HepG2 (cell line): ENCODE results near the gene WDR43. TPM values are rescaled to one million over a fixed set of nuclear protein-coding genes. Genes with fewer than 3 reads are reported as not detected.

Source experiments
- ATAC-seq: fragments of 200-7000 bp; cut with Tn5 transposase; 3 replicates; pipeline ENCODE4 v1.9.1; 2020; ENCODE audit warnings: mild to moderate bottlenecking, moderate library complexity
- BruUV-seq: library from RNA; stranded (reverse); fragments of 400-500 nt; replicated peaks from 2 replicates; lab custom pipeline; 2021; lab: Mats Ljungman, UMichigan
- CTCF ChIA-PET: fragments of 300-600 bp; formaldehyde crosslinking; extraction: SDS; loops from one replicate; lab custom pipeline; 2021; ENCODE audit warnings: low total read pairs, inconsistent platforms, low intra/inter-chr PET ratio; lab: Yijun Ruan, JAX
- POLR2A ChIA-PET: fragments of 350-600 bp; sonication (Branson Sonifier 250); formaldehyde crosslinking; loops from one replicate; lab custom pipeline; 2020; ENCODE audit warnings: antibody characterized with exemption, inconsistent platforms; lab: Yijun Ruan, JAX
- DNase-seq: peaks from one replicate; pipeline ENCODE4 v3.0.0-alpha.2; 2015; ENCODE audit warnings: low spot score
- FAIRE-seq: peaks from 3 replicates; lab custom pipeline; 2011; peaks lifted over from hg19 to GRCh38; lab: Jason Lieb, UNC
- H2AFZ ChIP-seq: one replicate; pipeline ENCODE4 v1.6.1; 2011; ENCODE audit warnings: low read length, inconsistent platforms
- H3K27ac ChIP-seq: fragments of 300-600 bp; 3 replicates; pipeline ENCODE4 v1.8.0; 2011; ENCODE audit warnings: mixed run types, mild to moderate bottlenecking, mixed read lengths, low read length, inconsistent platforms; ENCODE audit not compliant: insufficient read depth; ENCODE audit errors: extremely low read length
- H3K27me3 ChIP-seq, 2 experiments: fragments of 200-600 bp in 1 of 2; 2 replicates in 1 of 2; 3 replicates in 1 of 2; pipeline versions ENCODE4 v1.6.0 to v1.8.0; 2011; ENCODE audit warnings: low read length in 2 of 2, mild to moderate bottlenecking in 2 of 2, moderate library complexity in 2 of 2, inconsistent platforms in 1 of 2; ENCODE audit not compliant: insufficient read depth in 2 of 2, control insufficient read depth in 1 of 2
- H3K36me3 ChIP-seq, 2 experiments: fragments of 200-600 bp in 1 of 2; replicated peaks in 1 of 2; 2 replicates in 1 of 2; 3 replicates in 1 of 2; pipeline versions ENCODE4 v1.5.1 to v1.8.0; 2011; ENCODE audit warnings: low read length in 2 of 2, inconsistent platforms in 1 of 2; ENCODE audit not compliant: insufficient read depth in 2 of 2, control insufficient read depth in 1 of 2
- H3K4me1 ChIP-seq: 2 replicates; pipeline ENCODE4 v1.5.1; 2012; ENCODE audit warnings: low read length, inconsistent platforms; ENCODE audit not compliant: insufficient read depth
- H3K4me2 ChIP-seq: 2 replicates; pipeline ENCODE4 v1.6.0; 2011; ENCODE audit warnings: low read depth, low read length, inconsistent platforms
- H3K4me3 ChIP-seq, 3 experiments: fragments of 200-600 bp in 1 of 3; sonication (generic), shearing (Covaris generic) in 1 of 3; replicated peaks in 1 of 3; 2 replicates each; pipeline ENCODE4 v1.5.1; 2011 to 2016; ENCODE audit warnings: low read length in 3 of 3, inconsistent platforms in 2 of 3, low read depth in 2 of 3, mild to moderate bottlenecking in 2 of 3, control low read depth in 1 of 3, mixed read lengths in 1 of 3; ENCODE audit not compliant: insufficient read depth in 1 of 3
- H3K79me2 ChIP-seq: one replicate; pipeline ENCODE4 v1.6.1; 2011; ENCODE audit warnings: low read length, inconsistent platforms; ENCODE audit not compliant: insufficient read depth
- H3K9ac ChIP-seq: 2 replicates; pipeline ENCODE4 v1.6.0; 2011; ENCODE audit warnings: mild to moderate bottlenecking, low read depth, low read length, inconsistent platforms; ENCODE audit not compliant: insufficient read depth
- H3K9me3 ChIP-seq: 2 replicates; pipeline ENCODE4 v1.5.1; 2012; ENCODE audit warnings: mild to moderate bottlenecking, low read length
- H4K20me1 ChIP-seq: 2 replicates; pipeline ENCODE4 v1.6.0; 2011; ENCODE audit warnings: inconsistent platforms, mild to moderate bottlenecking, low read length, moderate library complexity; ENCODE audit not compliant: insufficient read depth
- AHR ChIP-seq: IDR thresholded peaks from 2 replicates; pipeline ENCODE4 v1.6.1; 2018; ENCODE audit warnings: missing genetic modification reagents, missing compliant biosample characterization
- FOXC1 ChIP-seq: sonication (generic); formaldehyde crosslinking; IDR thresholded peaks from 2 replicates; pipeline ENCODE4 v1.8.0; 2022; ENCODE audit warnings: mild to moderate bottlenecking, missing genetic modification reagents, borderline replicate concordance
- HMG20B ChIP-seq: conservative IDR thresholded peaks from 2 replicates; pipeline ENCODE4 v1.6.1; 2016; ENCODE audit warnings: missing genetic modification reagents, missing compliant biosample characterization
- MAFF ChIP-seq: IDR thresholded peaks from 2 replicates; pipeline ENCODE4 v1.6.1; 2011; ENCODE audit warnings: low read depth, low read length, improper control_type of control experiment
- MAFK ChIP-seq, 2 experiments: IDR thresholded peaks in 1 of 2; conservative IDR thresholded peaks in 1 of 2; 2 replicates each; pipeline ENCODE4 v1.6.1; 2011; ENCODE audit warnings: improper control_type of control experiment in 2 of 2, low read length in 2 of 2
- POLR2G ChIP-seq: fragments of 200-400 bp; formaldehyde crosslinking; IDR thresholded peaks from 2 replicates; pipeline ENCODE4 v1.6.1; 2018; ENCODE audit warnings: mild to moderate bottlenecking, low read depth, low read length, moderate library complexity
- RBM22 ChIP-seq: fragments of 200-400 bp; formaldehyde crosslinking; optimal IDR thresholded peaks from 2 replicates; pipeline ENCODE3; 2017; ENCODE audit warnings: mild to moderate bottlenecking, low read length, moderate library complexity
- ZNF720 ChIP-seq: sonication (generic); formaldehyde crosslinking; IDR thresholded peaks from 2 replicates; pipeline ENCODE4 v1.4.0; 2020; ENCODE audit warnings: missing genetic modification reagents
- ZNF777 ChIP-seq: sonication (generic); formaldehyde crosslinking; IDR thresholded peaks from 2 replicates; pipeline ENCODE4 v1.4.0; 2020; ENCODE audit warnings: missing genetic modification reagents
- ZSCAN31 ChIP-seq: sonication (generic); formaldehyde crosslinking; IDR thresholded peaks from 2 replicates; pipeline ENCODE4 v1.5.0; 2020; ENCODE audit warnings: low read depth, mild to moderate bottlenecking, missing genetic modification reagents
- WGBS: methylation state at CpG from one replicate; pipeline ENCODE4 v1.1.6; 2017; ENCODE audit warnings: low lambda C conversion rate; 5-methylcytosine and 5-hydroxymethylcytosine counted together
- in situ Hi-C: cut with HindIII; loops from 2 replicates; pipeline ENCODE4 v1.10.0; 2017; ENCODE audit warnings: low pct_unique_long_range_greater_than_20kb; ENCODE audit not compliant: extremely low pct_ligation_motif_present
- intact Hi-C: fragments of 100-400 bp; cut with micrococcal nuclease; formaldehyde crosslinking; loops from one replicate; pipeline ENCODE4 v1.10.0; 2022; ENCODE audit not compliant: unreplicated experiment
- polyA plus RNA-seq, 8 experiments: library from polyadenylated mRNA; depleted of rRNA in 3 of 8; stranded (reverse) in 7 of 8; unstranded in 1 of 8; fragments of >200 nt; fragmentation: Illumina TruSeq in 4 of 8; extraction: Trizol in 4 of 8; gene quantifications; 2 replicates each; pipeline versions ENCODE4 v1.2.1 to v1.2.3, GENCODE V29; 2011 to 2016; ENCODE audit warnings: low read depth in 4 of 8, missing spikeins in 1 of 8, mixed read lengths in 1 of 8; ENCODE audit not compliant: insufficient read depth in 1 of 8
- total RNA-seq, 5 experiments: library from RNA; depleted of rRNA; stranded (reverse); fragments of >200 nt; fragmentation: Illumina TruSeq; extraction: Trizol; gene quantifications; 2 replicates each; pipeline ENCODE4 v1.2.3, GENCODE V29; 2016; ENCODE audit warnings: low read depth in 1 of 5
- TF ChIP-seq, protein P1 (sequence below): sonication (generic); formaldehyde crosslinking; IDR thresholded peaks from 2 replicates; pipeline ENCODE4 v1.5.0; 2020; ENCODE audit warnings: mild to moderate bottlenecking, missing genetic modification reagents

WDR43 gene
- total and polyA plus RNA-seq, 2 of the 13 experiments (the other 11 are each of a cell fraction or from before 2014, with no cell fraction given), result 121 to 167 TPM

DNA sequence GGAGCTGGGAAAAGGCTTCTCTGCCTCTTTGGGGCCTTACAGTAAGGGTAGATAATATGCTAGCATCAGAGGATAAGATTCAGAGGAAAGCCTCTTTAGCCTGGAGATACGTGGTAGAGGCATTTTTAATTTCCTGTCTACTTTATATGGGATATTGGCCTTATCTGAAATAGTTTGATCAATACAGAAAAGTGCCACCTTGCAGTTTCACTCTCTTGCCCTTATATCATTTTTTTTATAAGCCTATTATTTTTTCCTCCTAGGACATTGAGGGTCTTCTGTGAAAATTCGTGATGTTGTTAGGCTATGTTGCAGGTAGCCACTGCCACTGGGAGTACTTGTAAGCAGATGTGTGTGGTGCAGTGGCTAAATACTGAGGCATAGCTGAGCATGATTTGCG, 46.5 kb downstream of the WDR43 start (continued):
- TF ChIP-seq, protein P1, sequence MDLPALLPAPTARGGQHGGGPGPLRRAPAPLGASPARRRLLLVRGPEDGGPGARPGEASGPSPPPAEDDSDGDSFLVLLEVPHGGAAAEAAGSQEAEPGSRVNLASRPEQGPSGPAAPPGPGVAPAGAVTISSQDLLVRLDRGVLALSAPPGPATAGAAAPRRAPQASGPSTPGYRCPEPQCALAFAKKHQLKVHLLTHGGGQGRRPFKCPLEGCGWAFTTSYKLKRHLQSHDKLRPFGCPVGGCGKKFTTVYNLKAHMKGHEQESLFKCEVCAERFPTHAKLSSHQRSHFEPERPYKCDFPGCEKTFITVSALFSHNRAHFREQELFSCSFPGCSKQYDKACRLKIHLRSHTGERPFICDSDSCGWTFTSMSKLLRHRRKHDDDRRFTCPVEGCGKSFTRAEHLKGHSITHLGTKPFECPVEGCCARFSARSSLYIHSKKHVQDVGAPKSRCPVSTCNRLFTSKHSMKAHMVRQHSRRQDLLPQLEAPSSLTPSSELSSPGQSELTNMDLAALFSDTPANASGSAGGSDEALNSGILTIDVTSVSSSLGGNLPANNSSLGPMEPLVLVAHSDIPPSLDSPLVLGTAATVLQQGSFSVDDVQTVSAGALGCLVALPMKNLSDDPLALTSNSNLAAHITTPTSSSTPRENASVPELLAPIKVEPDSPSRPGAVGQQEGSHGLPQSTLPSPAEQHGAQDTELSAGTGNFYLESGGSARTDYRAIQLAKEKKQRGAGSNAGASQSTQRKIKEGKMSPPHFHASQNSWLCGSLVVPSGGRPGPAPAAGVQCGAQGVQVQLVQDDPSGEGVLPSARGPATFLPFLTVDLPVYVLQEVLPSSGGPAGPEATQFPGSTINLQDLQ (CRISPR knock-in tag), result no peak
- TF ChIP-seq MAFF (peak; percentile 80), MAFK (conservative IDR thresholded peaks at IDR 0.05 in 1 of 2, IDR thresholded peaks at IDR 0.05 in 1 of 2; ENCODE audit: low read length in 2 of 2) (peak; percentile 73 to 86), ZSCAN31 (no peak), AHR (no peak), ZNF720 (CRISPR knock-in tag) (no peak)

DNA sequence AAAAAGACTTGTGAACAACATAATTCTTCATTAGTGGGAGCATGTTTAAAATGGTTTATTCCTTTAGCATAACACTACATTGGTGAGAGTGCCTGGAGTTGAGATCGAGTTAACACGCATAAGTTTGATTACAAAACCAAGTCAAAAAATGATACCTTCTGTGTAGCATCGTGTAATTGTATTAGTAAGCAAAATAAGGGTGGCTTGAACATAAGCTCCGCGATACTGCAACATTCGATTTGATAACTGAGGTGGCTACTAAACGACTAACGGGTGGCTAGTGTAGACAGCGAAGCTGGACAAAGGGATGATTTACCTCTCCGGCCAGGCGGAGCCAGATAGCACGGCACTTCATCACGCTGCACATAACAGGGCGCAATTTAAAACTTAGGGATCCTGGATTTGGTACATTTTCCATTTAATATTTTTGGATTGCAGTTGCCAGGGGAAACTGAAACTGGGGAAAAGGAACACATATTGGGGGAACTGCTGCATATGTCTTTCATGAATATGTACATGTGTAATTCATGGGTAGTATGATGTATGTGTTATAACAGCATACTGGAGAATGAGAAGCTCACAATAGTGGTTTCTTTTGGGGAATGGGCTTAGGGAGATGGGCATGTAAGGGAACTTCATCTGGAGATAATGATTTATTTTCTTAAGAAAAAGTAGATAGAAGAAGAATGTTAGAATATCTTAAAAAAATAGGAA, 50.2 kb downstream of the WDR43 start:
- FAIRE-seq (no peak), DNase-seq (no peak), ATAC-seq (no peak)
- Histone ChIP-seq H3K4me2 (no peak overlapping the region), H3K27ac (no peak overlapping the region), H3K36me3 (peaks cover 36 to 81% of the 10 kb centered on the region in 2 experiments), H2AFZ (no peak overlapping the region), H3K79me2 (no peaks in the 10 kb centered on the region), H4K20me1 (peaks cover 7% of the 10 kb centered on the region; the same call in 1 of the 2 replicates), H3K4me1 (no peaks in the 10 kb centered on the region), H3K9ac (no peak overlapping the region), H3K27me3 (no peaks in the 10 kb centered on the region), H3K4me3 (no peak overlapping the region), H3K9me3 (peaks cover 6% of the 10 kb centered on the region; the same call in 1 of the 2 replicates)
- POLR2A ChIA-PET, result no interaction called here
- TF ChIP-seq MAFK (conservative IDR thresholded peaks at IDR 0.05 in 1 of 2, IDR thresholded peaks at IDR 0.05 in 1 of 2; ENCODE audit: low read length in 2 of 2) (peak; percentile 41 to 44; a peak in 2 of 4 replicates), ZNF777 (no peak), RBM22 (peak; percentile 96), MAFF (0 out of 2 replicates have a peak, but pooled peaks have one; percentile 26), POLR2G (peak; percentile 44; the same call in 1 of the 2 replicates), FOXC1 (CRISPR knock-in tag) (no peak), HMG20B (CRISPR knock-in tag) (no peak)
- 87% methylated on average over 14 of the region's 14 CpGs for WGBS
- CTCF ChIA-PET, result no interaction called here
- in situ Hi-C loops, result loop anchor here (10.0 kb wide), 1 partner anchor 120 kb away; no protein-coding TSS in a partner anchor
- no TSS peak for BruUV-seq
- intact Hi-C loops, result no loop called here
